ENCODE data around the gene ISOC2.
A peak's percentile ranks its signal among the peaks of the same experiment; 100 is the strongest.

ISOC2 gene

DNA sequence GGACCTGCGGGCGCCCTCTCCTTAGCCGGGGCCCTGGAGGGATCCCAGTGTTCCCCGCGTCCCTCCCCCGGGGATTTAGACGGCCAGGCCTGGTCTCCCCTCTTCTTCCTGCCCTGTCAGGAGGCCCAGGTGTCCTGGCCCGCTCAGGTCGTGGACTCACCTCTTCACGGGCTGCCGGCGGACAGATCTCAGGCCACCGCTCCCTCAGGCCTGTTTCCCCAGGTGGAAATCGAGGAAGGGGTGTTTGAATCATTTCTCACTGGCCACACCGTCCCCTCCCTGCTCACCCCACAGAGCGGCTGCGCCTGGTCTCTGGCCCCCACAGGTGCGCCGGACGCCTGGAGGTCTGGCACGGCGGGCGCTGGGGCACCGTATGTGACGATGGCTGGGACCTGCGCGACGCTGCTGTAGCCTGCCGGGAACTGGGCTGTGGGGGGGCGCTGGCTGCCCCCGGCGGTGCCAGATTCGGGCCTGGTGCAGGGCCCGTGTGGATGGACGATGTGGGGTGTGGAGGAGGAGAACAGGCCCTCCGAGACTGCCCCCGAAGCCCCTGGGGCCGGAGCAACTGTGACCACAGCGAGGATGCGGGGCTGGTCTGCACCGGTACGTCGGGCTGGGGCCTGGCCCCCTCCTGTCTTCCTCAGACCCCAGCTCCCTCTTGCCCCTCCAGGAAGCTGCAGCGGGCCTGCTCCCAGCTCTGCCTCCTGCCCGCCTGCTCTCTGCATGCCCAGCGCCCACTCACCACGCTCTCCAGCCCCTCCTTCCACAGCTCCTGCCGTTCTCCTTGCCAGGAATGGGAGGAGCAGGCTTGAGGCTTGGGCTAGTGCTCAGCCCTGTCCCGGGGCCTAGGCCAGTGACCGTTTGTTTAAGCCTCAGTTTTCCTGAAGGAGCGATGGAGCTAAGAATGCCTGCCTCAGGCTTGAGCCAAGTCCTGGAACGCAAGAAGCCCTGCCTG, 29.3 kb upstream of the ISOC2 start:
- DNase-seq (ENCODE audit: low spot score) (no peak), FAIRE-seq (no peak)

DNA sequence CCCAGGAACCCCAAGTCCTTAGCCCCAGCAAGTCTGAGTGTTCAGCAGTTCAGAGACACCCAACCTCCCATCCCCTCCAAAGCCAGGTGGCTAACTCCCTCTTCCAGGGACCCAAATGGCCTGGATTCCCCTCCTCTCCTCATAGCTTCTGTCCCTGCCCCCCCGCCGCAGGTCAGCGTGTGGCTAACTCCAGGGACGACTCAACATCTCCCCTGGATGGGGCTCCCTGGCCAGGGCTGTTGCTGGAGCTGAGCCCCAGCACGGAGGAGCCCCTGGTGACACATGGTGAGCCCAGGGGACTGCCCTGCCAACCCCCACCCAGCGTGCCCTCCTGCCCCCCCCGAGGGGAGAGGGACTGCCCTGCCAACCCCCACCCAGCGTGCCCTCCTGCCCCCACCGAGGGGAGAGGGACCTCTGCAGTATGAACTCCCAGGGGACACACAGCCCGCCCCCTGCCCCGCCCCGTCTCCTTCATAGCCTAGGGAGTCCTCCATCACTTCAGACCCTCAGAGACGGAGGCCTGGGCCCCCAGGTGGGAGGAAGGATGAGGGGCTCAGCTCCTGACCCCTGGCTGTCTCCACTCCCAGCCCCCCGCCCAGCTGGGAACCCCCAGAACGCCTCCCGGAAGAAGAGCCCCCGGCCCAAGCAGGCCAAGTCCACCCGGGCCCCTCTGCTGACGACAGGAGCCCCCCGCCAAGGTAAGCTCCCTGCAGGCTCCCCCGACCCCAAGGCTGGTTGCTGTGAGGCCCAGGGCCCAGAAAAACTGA, 28.5 kb upstream of the ISOC2 start:
- FAIRE-seq, result no peak

DNA sequence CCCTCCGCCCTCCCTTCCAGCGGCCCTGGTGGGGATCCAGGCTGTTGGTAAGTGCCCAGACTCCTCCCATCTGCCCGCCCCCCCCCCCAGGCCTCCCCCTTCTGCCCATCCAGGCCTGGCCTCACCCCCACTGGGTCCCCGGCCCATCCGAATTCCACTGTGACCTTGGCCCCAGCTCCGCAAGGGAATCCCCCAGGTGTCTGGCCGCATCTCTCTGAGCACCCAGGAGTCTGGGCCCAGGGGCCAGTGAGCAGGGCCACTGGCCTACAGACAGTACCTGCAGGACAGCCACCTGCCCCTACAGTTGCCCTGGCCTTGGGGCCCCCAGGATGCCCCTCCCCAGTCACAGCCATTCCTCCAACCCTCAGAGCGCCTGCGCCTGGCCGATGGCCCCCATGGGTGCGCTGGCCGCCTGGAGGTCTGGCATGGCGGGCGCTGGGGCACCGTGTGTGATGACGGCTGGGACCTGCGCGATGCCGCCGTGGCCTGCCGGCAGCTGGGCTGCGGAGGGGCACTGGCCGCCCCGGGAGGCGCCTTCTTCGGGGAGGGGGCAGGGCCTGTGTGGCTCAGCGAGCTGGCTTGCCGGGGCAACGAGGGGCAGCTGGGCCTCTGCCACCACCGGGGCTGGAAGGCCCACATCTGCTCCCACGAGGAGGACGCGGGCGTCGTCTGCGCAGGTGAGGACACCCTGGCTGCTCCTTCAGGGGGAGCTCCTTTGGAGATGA, 27.7 kb upstream of the ISOC2 start:
- no peak for DNase-seq (ENCODE audit: low spot score)
- FAIRE-seq, result no peak

More for the DNA sequence above, 28.5 kb upstream of the ISOC2 start:
- DNase-seq (ENCODE audit: low spot score), result no peak

DNA sequence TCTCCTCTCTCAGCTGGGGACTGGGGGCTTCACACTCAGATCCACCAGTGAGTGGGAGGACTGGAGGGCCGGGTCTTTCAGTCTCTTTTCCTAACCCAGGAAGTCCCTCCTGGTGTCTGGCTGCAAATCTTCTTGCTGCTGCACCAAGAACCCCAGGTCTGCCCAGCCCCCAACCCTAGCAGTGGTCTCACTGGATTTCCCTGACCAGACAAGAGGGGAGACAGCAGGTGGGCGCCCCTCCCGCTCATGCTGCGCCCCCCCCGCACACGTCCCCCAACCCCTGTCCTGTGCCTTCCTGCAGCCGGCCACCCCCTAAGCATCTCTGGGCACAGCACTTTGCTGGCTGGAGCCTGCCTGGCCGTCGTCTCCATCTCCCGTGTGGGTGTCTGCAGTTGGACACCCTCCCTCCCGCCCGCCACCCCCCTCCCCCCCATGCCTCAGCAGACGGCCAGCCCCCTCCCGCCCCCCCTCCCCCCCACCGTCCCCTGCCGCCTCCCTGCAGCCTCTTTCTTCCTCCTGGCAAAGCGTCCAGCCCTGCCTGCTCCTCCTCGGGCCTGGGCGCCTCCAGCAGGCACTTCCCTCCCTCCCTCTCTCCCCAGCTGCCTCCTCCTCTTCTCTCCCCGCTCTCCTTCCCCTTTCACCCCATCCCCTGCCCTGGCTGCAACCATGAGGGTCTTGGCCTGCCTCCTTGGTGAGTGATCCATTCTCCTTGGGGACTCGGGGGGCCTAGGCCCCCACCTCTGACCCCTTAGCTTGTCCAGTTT, 26.7 kb upstream of the ISOC2 start, which contains the start of gene SSC5D:
Gene SSC5D (plus strand): TSS at position 513 of the 764 bp plus-strand sequence. CDS start 154 bp downstream, at position 667.
- FAIRE-seq (no peak), DNase-seq (ENCODE audit: low spot score) (no peak)

DNA sequence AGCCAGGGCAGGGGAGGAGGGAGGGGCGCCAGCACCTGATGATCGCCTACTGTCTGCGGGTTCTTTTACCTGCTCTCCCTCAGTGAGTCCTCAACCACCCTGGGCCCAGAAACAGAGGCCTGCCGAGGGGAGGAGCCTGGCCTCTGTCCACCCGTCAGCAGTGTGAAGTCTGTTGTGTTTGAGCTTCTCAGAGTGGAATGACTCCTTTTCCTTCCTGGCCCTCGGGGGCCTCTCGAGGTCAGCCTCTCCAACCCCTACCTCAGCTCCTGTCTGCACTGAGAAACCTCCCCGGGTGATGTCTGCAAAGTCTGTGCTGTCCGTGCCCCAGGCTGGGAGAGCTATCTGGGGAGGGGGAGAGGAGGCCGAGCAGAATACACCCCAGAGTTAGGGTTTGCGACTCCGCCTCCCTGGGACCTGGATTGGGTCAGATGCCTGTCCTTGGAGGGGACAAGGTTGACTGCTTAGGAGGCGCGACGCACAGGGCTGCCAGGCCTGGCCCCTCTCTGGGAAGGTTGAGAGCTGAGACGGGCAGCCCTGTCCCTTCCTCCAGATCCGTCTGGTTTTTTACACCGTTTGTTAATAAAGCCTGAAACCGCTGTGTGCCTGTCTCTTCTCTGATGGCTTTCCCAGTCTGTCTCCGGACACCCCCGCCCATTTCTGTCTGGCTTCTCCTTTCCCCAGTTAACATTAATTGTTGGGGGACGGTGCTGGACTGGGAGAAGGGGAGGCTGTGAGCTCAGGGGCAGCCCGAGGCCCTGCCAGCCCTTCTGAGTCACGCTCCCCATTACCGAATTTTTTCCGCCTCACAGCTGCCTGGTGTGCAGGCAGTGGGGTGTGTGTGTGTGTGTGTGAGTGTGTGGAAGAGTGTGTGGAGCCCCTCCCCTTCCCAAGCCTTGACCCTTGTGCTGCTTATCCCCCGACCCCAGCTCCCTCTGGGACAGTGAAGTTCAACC, 25.8 kb upstream of the ISOC2 start:
- peak; percentile 62 for FAIRE-seq
- peak; percentile 50 for DNase-seq (ENCODE audit: low spot score)

DNA sequence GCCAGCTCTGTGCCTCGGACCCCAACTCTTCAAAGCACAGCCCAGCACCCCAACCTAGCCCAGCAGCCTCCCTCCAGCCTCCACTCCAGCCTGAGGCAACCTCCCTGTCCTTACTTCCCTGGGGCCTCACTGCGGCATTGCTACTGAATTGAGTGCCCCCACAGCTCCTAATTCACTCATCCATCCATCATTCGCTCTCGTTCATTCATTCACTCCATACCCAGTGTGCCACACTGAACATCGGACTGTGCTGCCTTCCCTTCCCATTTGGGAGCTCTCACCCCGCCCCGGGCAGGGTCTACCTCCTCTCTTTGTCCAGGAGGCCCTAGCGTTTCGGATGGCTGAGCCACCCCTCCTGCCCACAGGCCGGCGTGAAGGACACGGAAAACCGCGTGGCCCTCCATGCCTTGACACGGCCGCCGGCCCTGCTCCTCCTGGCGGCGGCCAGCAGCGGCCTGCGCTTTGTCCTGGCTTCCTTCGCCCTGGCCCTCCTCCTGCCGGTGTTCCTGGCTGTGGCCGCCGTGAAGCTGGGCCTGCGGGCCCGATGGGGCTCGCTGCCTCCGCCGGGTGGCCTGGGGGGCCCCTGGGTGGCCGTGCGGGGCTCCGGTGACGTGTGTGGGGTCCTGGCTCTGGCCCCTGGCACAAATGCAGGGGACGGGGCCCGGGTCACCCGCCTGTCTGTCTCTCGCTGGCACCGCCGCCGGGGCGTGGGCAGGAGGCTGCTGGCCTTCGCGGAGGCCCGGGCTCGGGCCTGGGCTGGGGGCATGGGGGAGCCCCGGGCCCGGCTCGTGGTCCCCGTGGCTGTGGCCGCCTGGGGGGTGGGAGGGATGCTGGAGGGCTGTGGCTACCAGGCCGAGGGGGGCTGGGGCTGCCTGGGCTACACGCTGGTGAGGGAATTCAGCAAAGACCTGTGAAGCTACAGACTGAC, 24.9 kb upstream of the ISOC2 start:
- no peak for FAIRE-seq
- no peak for DNase-seq (ENCODE audit: low spot score)

DNA sequence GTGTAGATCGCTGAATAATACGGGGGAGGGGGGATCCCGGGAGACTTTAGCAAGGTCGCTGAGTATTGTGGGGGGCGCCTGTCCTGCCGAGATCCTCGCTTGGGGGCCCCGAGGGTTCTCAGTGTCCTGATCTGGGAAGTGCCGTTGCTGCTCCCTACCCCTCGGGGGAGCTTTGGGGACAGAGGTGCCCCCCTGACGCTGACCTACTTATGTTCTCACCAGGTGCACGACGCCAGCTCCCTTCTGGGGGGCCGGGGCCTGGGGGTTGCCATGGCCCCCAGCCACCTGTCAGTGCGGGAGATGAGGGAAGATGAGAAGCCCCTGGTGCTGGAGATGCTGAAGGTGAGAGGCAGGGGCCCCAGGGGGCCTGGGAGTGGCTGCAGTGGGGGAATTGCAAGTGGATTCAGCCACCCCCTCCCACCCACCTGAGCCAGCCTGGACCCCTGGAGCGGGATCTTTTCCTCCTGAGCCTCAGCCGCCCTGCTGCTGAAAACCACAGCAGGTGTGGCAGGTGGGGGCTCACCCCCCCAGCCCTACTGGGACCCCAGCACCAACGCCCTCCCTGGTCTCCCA, 24.1 kb upstream of the ISOC2 start:
- DNase-seq (ENCODE audit: low spot score) (no peak), FAIRE-seq (no peak)

DNA sequence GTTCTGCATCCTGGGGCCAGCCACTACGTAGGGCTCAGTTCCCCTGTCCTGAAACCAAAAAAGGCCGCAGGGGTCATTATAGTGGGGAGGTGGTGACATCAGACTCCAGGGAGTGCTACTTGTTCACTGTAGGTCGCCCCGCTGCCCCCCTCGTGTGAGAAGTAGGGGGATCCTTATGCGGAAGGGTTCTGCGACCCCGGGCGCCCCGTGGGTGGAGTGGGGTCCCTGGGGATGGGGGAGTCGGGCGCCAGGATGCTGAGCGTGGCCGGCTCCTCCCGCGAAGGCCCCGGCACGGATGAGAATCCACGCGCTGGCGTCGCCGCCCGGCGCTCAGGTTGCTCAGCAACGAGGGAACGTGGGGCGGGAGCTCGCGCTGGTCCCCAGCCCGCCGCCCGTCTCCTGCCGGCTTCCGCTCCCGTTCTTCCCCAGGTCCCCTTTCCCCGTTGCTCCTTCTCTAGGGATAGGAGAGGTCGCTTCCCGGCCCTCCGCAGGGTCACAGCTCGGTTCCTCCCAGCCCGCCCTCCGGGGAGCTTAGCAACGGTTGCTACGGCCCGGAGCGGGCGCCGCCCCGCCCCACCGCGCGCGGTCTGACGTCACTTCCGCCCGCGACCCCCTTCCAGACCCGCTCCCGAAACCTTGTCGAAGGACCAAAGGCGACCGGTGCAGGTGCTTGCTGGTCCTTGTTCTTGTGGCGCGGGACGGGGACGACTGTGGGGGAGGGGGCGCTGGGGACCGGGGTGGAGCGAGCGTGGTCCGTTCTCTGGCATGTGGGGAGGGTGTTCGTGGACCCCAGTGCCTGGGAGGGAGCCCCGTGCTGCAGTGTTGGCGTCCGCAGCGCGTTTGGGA, 23.4 kb upstream of the ISOC2 start, which contains the start of gene NAT14:
Gene NAT14 (plus strand): TSS at position 596 of the 846 bp plus-strand sequence. CDS start 521 bp downstream, outside the sequence.
- FAIRE-seq (no peak), DNase-seq (ENCODE audit: low spot score) (peak; percentile 16)

DNA sequence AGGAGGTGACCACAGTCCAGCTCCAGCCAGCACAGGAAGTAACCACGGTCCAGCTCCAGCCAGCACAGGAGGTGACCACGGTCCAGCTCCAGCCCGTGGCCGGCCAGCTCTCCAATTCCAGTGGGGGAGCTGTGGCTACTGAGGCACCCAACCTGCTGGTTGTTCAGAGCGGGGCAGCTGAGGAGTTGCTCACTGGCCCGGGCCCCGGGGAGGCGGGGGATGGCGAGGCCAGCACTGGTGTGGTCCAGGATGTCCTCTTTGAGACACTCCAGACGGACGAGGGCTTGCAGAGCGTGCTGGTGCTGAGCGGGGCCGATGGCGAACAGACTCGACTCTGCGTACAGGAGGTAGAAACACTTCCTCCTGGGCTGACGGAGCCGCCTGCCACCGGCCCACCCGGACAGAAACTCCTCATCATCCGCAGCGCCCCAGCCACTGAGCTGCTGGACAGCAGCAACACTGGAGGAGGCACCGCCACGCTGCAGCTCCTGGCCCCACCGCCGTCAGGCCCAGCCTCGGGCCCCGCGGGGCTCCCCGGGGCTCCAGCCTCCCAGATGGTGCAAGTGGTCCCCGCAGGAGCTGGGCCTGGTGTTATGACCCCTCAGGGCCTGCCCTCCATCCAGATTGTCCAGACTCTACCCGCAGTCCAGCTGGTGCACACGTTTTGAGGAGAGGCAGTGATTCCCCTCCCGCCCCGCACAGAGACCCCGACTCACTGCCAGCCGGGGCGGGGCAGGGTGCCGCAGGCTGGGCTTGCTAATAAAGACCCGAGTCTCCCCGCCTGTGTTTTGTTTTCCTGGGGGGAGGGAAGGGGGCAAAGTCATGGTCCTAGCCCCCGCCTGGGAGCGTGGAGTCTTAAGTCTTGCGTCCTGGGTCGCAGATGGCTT, 22.5 kb upstream of the ISOC2 start:
- DNase-seq (ENCODE audit: low spot score), result no peak
- no peak for FAIRE-seq

DNA sequence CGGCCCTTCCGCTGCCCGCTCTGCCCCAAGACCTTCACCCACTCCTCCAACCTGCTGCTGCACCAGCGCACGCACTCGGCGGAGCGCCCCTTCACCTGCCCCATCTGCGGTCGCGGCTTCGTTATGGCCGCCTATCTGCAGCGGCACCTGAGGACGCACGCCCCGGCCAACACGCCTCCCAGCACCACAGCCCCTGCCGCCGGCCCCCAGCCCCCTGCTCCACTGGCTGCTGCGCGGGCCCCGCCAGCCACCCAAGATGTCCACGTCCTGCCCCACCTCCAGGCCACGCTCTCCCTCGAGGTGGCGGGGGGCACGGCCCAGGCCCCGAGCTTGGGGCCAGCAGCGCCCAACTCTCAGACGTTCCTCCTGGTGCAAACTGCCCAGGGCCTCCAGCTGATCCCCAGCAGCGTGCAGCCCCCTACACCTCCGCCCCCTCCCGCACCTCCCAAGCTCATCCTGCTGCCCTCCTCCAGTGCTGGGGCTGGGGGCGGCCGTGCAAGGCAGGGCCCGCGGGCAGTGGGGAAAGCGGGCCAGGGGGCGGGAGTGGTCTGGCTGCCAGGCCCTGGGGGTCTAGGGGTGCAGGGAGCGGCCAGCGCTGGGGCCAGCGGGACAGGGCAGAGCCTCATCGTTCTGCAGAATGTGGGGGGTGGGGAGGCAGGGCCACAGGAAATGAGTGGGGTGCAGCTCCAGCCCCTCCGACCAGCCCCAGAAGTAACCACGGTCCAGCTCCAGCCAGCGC, 21.7 kb upstream of the ISOC2 start:
- no peak for DNase-seq (ENCODE audit: low spot score)
- no peak for FAIRE-seq

DNA sequence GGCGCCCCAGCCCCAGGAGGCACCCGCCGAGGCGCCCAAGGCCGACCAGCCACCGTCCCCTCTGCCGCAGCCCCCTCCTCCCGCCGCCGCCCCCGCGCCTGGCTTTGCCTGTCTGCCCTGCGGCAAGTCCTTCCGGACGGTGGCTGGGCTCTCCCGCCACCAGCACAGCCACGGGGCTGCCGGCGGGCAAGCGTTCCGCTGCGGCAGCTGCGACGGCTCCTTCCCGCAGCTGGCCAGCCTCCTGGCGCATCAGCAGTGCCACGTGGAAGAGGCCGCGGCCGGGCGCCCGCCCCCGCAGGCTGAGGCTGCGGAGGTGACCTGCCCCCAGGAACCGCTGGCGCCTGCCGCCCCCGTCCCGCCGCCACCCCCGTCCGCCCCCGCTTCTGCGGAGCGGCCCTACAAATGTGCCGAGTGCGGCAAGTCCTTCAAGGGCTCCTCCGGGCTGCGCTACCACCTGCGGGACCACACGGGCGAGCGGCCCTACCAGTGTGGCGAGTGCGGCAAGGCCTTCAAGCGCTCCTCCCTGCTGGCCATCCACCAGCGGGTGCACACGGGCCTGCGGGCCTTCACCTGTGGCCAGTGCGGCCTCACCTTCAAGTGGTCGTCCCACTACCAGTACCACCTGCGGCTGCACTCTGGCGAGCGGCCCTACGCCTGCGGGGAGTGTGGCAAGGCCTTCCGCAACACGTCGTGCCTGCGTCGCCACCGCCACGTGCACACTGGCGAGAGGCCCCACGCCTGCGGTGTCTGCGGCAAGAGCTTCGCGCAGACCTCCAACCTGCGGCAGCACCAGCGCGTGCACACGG, 20.9 kb upstream of the ISOC2 start:
- FAIRE-seq (no peak), DNase-seq (ENCODE audit: low spot score) (no peak)

DNA sequence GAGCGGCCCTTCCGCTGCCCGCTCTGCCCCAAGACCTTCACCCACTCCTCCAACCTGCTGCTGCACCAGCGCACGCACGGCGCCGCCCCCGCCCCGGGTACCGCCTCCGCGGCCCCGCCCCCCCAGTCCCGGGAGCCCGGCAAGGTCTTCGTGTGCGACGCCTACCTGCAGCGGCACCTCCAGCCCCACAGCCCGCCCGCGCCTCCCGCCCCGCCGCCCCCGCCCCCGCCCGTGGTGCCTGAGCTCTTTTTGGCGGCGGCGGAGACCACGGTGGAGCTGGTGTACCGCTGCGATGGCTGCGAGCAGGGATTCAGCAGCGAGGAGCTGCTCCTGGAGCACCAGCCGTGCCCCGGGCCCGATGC, 20.3 kb upstream of the ISOC2 start:
- DNase-seq (ENCODE audit: low spot score) (no peak), FAIRE-seq (no peak)

DNA sequence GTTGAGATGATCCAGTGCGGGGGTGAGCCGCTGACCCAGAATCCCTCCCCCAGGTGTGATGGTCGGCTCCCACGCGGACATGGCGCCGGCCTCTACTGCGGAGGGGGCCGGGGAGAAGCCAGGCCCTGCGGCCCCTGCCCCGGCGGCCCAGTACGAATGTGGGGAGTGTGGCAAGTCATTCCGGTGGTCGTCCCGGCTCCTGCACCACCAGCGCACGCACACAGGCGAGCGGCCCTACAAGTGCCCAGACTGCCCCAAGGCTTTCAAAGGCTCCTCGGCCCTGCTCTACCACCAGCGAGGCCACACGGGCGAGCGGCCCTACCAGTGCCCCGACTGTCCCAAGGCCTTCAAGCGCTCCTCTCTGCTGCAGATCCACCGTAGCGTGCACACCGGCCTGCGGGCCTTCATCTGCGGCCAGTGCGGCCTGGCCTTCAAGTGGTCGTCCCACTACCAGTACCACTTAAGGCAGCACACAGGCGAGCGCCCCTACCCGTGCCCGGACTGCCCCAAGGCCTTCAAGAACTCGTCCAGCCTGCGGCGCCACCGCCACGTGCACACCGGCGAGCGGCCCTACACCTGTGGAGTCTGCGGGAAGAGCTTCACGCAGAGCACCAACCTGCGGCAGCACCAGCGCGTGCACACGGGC, 19.8 kb upstream of the ISOC2 start:
- FAIRE-seq (no peak), DNase-seq (ENCODE audit: low spot score) (no peak)
